Measurements from ENCODE around the gene CNOT11.

GRCh38 chr2:101241158-101241557 lies 11.5 kb upstream of the CNOT11 start:
- no peak for TF ChIP-seq CTCF (IDR thresholded peaks at IDR 0.05)
- TF ChIP-seq POLR2A (IDR thresholded peaks at IDR 0.05), result no peak
